ENCODE measurements around the gene CABP7.

The CABP7 gene

GRCh38 chr22:29742326-29742725 lies 22.5 kb downstream of the CABP7 start:
- H3K27ac ChIP-seq, result no peak overlapping the region
- no peaks in the 10 kb centered on the region for H3K79me2 ChIP-seq (ENCODE audit: insufficient read depth, low read depth)
- no peaks in the 10 kb centered on the region for H3K36me3 ChIP-seq (ENCODE audit: insufficient read depth)
- TF ChIP-seq CTCF (conservative IDR thresholded peaks at IDR 0.05; ENCODE audit: low read depth, low read length), result no peak
- no peaks in the 10 kb centered on the region for H3K27me3 ChIP-seq (ENCODE audit: insufficient read depth, low read depth)
- no peak overlapping the region for H3K4me2 ChIP-seq
- no peak overlapping the region for H3K9ac ChIP-seq
- H3K4me1 ChIP-seq (ENCODE audit: low read depth, poor library complexity, severe bottlenecking), result no peaks in the 10 kb centered on the region
- H2AFZ ChIP-seq (ENCODE audit: low read depth), result no peak overlapping the region
- H3K4me3 ChIP-seq (IDR thresholded peaks at IDR 0.05; ENCODE audit: insufficient read depth, low read depth, low read length), result no peak overlapping the region
- no peaks in the 10 kb centered on the region for H4K20me1 ChIP-seq (ENCODE audit: insufficient read depth)

GRCh38 chr22:29744902-29745301 lies 25.1 kb downstream of the CABP7 start:
- H3K4me2 ChIP-seq, result no peak overlapping the region
- H3K27me3 ChIP-seq (ENCODE audit: insufficient read depth, low read depth), result no peaks in the 10 kb centered on the region
- H3K36me3 ChIP-seq (ENCODE audit: insufficient read depth), result no peaks in the 10 kb centered on the region
- H3K9ac ChIP-seq, result no peak overlapping the region
- H2AFZ ChIP-seq (ENCODE audit: low read depth), result no peak overlapping the region
- no peaks in the 10 kb centered on the region for H3K79me2 ChIP-seq (ENCODE audit: insufficient read depth, low read depth)
- no peaks in the 10 kb centered on the region for H3K4me1 ChIP-seq (ENCODE audit: low read depth, poor library complexity, severe bottlenecking)
- no peak overlapping the region for H3K4me3 ChIP-seq (IDR thresholded peaks at IDR 0.05; ENCODE audit: insufficient read depth, low read depth, low read length)
- no peaks in the 10 kb centered on the region for H4K20me1 ChIP-seq (ENCODE audit: insufficient read depth)
- no peak for TF ChIP-seq CTCF (conservative IDR thresholded peaks at IDR 0.05; ENCODE audit: low read depth, low read length)
- no peak overlapping the region for H3K27ac ChIP-seq

- H3K9ac ChIP-seq, result no peak overlapping the region
- H3K27me3 ChIP-seq (ENCODE audit: insufficient read depth, low read depth), result no peaks in the 10 kb centered on the region
- TF ChIP-seq CTCF (conservative IDR thresholded peaks at IDR 0.05; ENCODE audit: low read depth, low read length), result no peak
- H4K20me1 ChIP-seq (ENCODE audit: insufficient read depth), result no peaks in the 10 kb centered on the region
- H3K36me3 ChIP-seq (ENCODE audit: insufficient read depth), result no peaks in the 10 kb centered on the region
- no peaks in the 10 kb centered on the region for H3K79me2 ChIP-seq (ENCODE audit: insufficient read depth, low read depth)
- no peak overlapping the region for H3K4me3 ChIP-seq (IDR thresholded peaks at IDR 0.05; ENCODE audit: insufficient read depth, low read depth, low read length)
- H3K27ac ChIP-seq, result no peak overlapping the region
- no peak overlapping the region for H2AFZ ChIP-seq (ENCODE audit: low read depth)
- H3K4me2 ChIP-seq, result no peak overlapping the region
- no peaks in the 10 kb centered on the region for H3K4me1 ChIP-seq (ENCODE audit: low read depth, poor library complexity, severe bottlenecking)
These were observed 28.0 kb downstream of the CABP7 start for GRCh38 chr22:29747832-29748231.

- Histone ChIP-seq H3K79me2 (ENCODE audit: insufficient read depth, low read depth) (no peaks in the 10 kb centered on the region), H3K4me3 (IDR thresholded peaks at IDR 0.05; ENCODE audit: insufficient read depth, low read depth, low read length) (no peak overlapping the region), H3K36me3 (ENCODE audit: insufficient read depth) (no peaks in the 10 kb centered on the region), H2AFZ (ENCODE audit: low read depth) (no peak overlapping the region), H3K4me2 (no peak overlapping the region), H3K4me1 (ENCODE audit: low read depth, poor library complexity, severe bottlenecking) (no peaks in the 10 kb centered on the region), H3K9ac (no peak overlapping the region), H3K27ac (no peak overlapping the region), H3K27me3 (ENCODE audit: insufficient read depth, low read depth) (no peaks in the 10 kb centered on the region), H4K20me1 (ENCODE audit: insufficient read depth) (no peaks in the 10 kb centered on the region)
- no peak for TF ChIP-seq CTCF (conservative IDR thresholded peaks at IDR 0.05; ENCODE audit: low read depth, low read length)
These were observed 28.6 kb downstream of the CABP7 start for GRCh38 chr22:29748248-29748893.
